Stomach (tissue), 9 donors: ENCODE results near the gene TTLL11. TPM values are rescaled to one million over a fixed set of nuclear protein-coding genes. Genes with fewer than 3 reads are reported as not detected.

Experiments
- DNase-seq, 2 donors: peaks; one replicate each; pipeline versions ENCODE4 v3.0.0 to v3.0.0-alpha.2; 2013 to 2019
- H3K27ac ChIP-seq, 5 donors: fragments of 200-600 bp in 4 of 5; sonication (generic) in 4 of 5; one replicate each; pipeline ENCODE4 v1.5.1; 2013 to 2019; ENCODE audit warnings: mild to moderate bottlenecking in 1 of 5, moderate library complexity in 1 of 5
- H3K27me3 ChIP-seq, 3 donors: fragments of 200-600 bp; sonication (generic); one replicate each; pipeline ENCODE4 v1.5.1; 2017 to 2019; ENCODE audit warnings: mixed run types in 1 of 3
- H3K36me3 ChIP-seq, 4 donors: fragments of 200-600 bp; sonication (generic); 1 replicate in 3 of 4; 2 replicates in 1 of 4; pipeline ENCODE4 v1.5.1; 2016 to 2019
- H3K4me1 ChIP-seq, 4 donors: fragments of 200-600 bp; sonication (generic); one replicate each; pipeline ENCODE4 v1.5.1; 2016 to 2019
- H3K4me3 ChIP-seq, 4 donors: fragments of 200-600 bp; sonication (generic) in 3 of 4; one replicate each; pipeline ENCODE4 v1.5.1; 2016 to 2019; ENCODE audit warnings: mild to moderate bottlenecking in 1 of 4
- H3K9me3 ChIP-seq, 4 donors: fragments of 200-600 bp; sonication (generic); one replicate each; pipeline ENCODE4 v1.5.1; 2016 to 2019
- EP300 ChIP-seq: sonication (generic); formaldehyde crosslinking; IDR thresholded peaks from one replicate; pipeline ENCODE4 v1.6.1; 2017; ENCODE audit warnings: antibody characterized with exemption
- POLR2A ChIP-seq, 4 donors: fragments of 450-650 bp; IDR thresholded peaks; one replicate each; pipeline ENCODE4 v1.6.1; 2016; ENCODE audit warnings: antibody characterized with exemption in 4 of 4, control low read depth in 2 of 4, mild to moderate bottlenecking in 1 of 4, moderate library complexity in 1 of 4
- POLR2AphosphoS5 ChIP-seq, 3 donors: sonication (generic); formaldehyde crosslinking; IDR thresholded peaks; one replicate each; pipeline ENCODE4 v1.6.1; 2016; ENCODE audit warnings: antibody characterized with exemption in 3 of 3
- WGBS, 5 donors: extraction: QIAGEN DNeasy Blood & Tissue Kit in 3 of 5; methylation state at CpG; one replicate each; pipeline versions ENCODE4 v1.1.5 to v1.1.7; 2013 to 2018; 5-methylcytosine and 5-hydroxymethylcytosine counted together
- intact Hi-C: fragments of 100-400 bp; cut with DNase I; formaldehyde crosslinking; loops from one replicate; pipeline ENCODE4 v1.15.1; 2023; ENCODE audit warnings: low total_unique reads
- polyA plus RNA-seq, 3 donors: library from polyadenylated mRNA; stranded (reverse); fragments of 200-250 nt; gene quantifications; one replicate each; pipeline ENCODE4 v1.2.3, GENCODE V29; 2013
- total RNA-seq, 5 donors: library from RNA; depleted of rRNA; stranded (reverse); fragments of >200 nt; gene quantifications; one replicate each; pipeline versions ENCODE4 v1.1.0 to v1.2.3, GENCODE V29; 2014 to 2016
- TF ChIP-seq, protein P1 (sequence below), 7 experiments: fragments of 450-650 bp in 4 of 7; fragments of 200-600 bp in 3 of 7; sonication (generic) in 3 of 7; IDR thresholded peaks; one replicate each; pipeline ENCODE4 v1.5.1; 2016 to 2019; ENCODE audit warnings: antibody characterized with exemption in 7 of 7, control low read depth in 2 of 7, mild to moderate bottlenecking in 1 of 7
- donor health status: healthy with polysubstance abuse.
- donor health status: Bipolar disorder and iron deficiency.
- donor health status: healthy.

The TTLL11 gene
- total and polyA plus RNA-seq, 8 donors = 3.6 to 18.2 (median 9.4) TPM

DNA sequence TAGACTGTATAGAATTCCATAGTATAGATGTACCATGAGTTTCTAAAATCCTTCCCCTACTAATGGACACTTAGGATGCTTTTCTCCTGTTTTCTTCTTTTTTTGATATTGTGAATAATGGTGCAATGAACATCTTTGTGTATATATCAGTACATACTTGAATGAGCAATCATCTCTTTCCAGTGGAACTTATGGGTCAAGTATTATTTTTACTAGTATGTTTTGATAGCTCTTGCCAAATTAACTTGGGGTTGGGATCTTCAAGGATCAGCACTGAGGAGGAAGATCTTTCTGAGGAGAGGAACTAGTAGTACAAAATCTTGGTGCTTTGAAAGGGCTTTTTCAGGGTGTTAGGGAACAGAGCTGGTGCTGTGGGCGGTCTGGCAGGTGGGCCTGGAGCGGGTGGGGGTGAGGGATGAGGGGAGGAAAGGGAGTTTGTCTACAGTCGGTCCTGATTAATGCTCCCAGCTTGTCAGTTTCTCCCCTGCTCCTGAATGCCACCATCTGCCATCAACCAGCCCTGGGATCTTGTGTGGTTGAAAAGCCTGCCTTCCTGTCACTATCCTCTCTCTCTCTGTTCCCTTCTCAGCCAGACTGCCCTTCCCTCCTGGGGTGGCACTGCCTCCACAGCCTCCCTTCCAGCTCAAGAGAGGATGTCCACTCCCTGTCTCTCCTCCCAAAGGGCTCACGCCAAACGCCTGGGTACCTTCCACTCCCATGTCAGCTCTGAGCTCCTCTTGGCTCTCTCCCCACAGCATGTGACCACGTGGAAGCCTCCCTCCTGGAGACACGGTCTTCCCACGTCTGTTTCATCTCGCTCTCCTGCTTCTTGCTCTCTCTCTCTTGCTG is 255.8 kb downstream of the TTLL11 start:
- H3K36me3 ChIP-seq = no peaks in the 10 kb centered on the region
- TF ChIP-seq POLR2A (IDR thresholded peaks at IDR 0.05) (no peak), POLR2AphosphoS5 (IDR thresholded peaks at IDR 0.05) (no peak), EP300 (no peak)
- TF ChIP-seq, protein P1, sequence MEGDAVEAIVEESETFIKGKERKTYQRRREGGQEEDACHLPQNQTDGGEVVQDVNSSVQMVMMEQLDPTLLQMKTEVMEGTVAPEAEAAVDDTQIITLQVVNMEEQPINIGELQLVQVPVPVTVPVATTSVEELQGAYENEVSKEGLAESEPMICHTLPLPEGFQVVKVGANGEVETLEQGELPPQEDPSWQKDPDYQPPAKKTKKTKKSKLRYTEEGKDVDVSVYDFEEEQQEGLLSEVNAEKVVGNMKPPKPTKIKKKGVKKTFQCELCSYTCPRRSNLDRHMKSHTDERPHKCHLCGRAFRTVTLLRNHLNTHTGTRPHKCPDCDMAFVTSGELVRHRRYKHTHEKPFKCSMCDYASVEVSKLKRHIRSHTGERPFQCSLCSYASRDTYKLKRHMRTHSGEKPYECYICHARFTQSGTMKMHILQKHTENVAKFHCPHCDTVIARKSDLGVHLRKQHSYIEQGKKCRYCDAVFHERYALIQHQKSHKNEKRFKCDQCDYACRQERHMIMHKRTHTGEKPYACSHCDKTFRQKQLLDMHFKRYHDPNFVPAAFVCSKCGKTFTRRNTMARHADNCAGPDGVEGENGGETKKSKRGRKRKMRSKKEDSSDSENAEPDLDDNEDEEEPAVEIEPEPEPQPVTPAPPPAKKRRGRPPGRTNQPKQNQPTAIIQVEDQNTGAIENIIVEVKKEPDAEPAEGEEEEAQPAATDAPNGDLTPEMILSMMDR (IDR thresholded peaks at IDR 0.05) = no peak
- DNase-seq = peak; percentile 15 to 57
- no peaks in the 10 kb centered on the region for H3K9me3 ChIP-seq
- no peaks in the 10 kb centered on the region for H3K27me3 ChIP-seq
- H3K4me3 ChIP-seq = no peak overlapping the region
- H3K4me1 ChIP-seq = peaks cover 0 to 7% (median 0%) of the 10 kb centered on the region in 4 donors
- H3K27ac ChIP-seq = no peak overlapping the region
- WGBS, 5 donors = 59 to 71% (median 63%) methylated on average over 9 of the region's 9 CpGs
- intact Hi-C loops = no loop called here

DNA sequence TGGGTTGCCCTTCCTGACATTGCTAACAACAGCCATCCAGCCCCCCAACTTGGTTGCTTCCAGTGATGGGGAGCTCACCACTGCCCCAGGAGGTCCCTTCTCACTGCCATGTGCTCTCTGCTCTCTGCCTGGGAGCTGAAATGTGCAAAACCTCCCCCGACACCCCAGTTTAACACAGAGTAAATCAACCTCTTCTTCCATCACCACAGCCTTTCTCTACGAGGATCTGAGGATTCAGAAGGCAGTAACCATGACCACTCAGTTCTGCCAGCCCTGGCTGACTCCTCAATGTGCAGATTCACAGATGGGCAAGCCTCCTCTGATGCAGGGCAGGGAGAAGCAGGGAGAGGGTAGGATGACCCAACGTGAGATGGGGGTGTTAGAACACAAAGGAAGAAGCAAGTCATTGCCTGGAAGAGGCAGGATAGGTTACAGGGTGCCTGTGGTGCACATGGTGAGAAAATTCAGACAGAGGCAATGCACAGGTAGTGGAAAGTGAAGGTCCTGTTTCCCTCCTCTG is 256.7 kb downstream of the TTLL11 start:
- peak in 1 of 2 donors; percentile 4 for DNase-seq
- Histone ChIP-seq H3K27me3 (no peaks in the 10 kb centered on the region), H3K4me1 (peaks cover 0 to 7% (median 0%) of the 10 kb centered on the region in 4 donors), H3K36me3 (no peaks in the 10 kb centered on the region), H3K4me3 (no peak overlapping the region), H3K9me3 (no peaks in the 10 kb centered on the region), H3K27ac (no peak overlapping the region)
- intact Hi-C loops = no loop called here
- 71 to 85% (median 83%) methylated on average over 3 of the region's 3 CpGs for WGBS, 5 donors
- TF ChIP-seq, protein P1 (IDR thresholded peaks at IDR 0.05) = no peak
- TF ChIP-seq POLR2A (IDR thresholded peaks at IDR 0.05) (no peak), POLR2AphosphoS5 (IDR thresholded peaks at IDR 0.05) (no peak), EP300 (no peak)

DNA sequence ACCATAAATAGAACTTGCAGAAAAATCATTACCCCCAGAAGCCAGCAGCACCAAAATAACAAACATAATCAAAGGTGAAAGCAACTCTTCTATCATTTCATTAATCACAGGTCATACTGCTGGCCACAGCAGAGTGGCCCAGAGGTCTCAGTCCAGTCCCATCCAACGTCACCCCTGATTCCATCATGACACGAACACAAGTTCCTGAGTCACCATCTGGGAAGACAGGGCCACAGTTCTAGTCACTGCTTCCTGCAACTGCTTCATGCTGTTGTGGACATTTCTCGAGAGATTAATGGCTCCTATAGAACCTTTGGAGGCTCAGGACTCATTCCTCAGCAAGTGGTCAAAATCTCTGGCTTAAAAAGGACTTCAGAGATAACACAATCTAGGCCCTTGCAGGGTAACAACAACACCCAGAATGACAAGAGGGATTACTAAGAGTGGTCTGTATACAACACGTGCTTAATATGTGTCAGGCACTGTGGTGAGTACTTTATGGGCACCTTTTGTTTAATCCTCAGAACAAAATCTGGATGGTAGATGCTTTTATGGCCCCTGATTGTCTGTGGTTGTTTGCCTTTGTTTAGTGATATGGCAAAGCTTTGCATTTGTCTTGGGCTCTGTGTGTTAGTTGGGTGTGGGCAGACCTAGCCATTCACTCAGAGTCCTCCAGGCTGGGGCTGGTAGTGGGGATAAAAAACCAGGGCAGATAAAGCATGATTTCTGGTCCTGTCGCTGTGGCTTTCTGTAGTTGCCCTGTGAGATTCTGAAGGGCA is 257.3 kb downstream of the TTLL11 start:
- DNase-seq = peak in 1 of 2 donors; percentile 19
- intact Hi-C loops = no loop called here
- WGBS, 5 donors = 54 to 80% (median 75%) methylated on average over 5 of the region's 5 CpGs

DNA sequence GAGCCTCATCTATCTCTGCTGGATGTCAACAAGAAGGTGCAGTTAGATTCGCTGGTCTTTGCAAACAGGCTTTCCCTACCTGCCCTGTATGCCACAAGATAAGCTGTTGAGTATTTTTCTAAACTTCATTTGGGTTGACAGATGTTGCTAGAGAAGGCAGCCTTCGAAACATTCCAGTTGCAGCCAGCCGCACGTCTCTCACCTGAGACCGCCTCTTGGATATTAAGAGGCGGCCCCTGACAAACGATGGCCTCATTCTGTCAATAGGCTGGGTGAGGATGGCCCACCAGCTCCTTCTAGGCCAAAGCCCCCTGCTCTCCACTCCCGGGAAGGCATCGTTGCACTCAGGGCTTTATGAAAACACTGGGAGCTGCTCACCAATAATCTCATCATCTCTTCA is 260.0 kb downstream of the TTLL11 start:
- Histone ChIP-seq H3K9me3 (no peaks in the 10 kb centered on the region), H3K27ac (no peak overlapping the region), H3K36me3 (no peaks in the 10 kb centered on the region), H3K4me1 (peaks cover 0 to 5% (median 0%) of the 10 kb centered on the region in 4 donors), H3K27me3 (no peaks in the 10 kb centered on the region), H3K4me3 (no peak overlapping the region)
- intact Hi-C loops = no loop called here
- no peak for TF ChIP-seq POLR2A (IDR thresholded peaks at IDR 0.05)
- no peak for TF ChIP-seq POLR2AphosphoS5 (IDR thresholded peaks at IDR 0.05)
- no peak for TF ChIP-seq EP300
- TF ChIP-seq, protein P1 (IDR thresholded peaks at IDR 0.05) = no peak
- peak in 1 of 2 donors; percentile 3 for DNase-seq
- WGBS, 5 donors = 90 to 93% (median 91%) methylated on average over 9 of the region's 9 CpGs

More for the DNA sequence above, 257.3 kb downstream of the TTLL11 start:
- Histone ChIP-seq H3K4me1 (peaks cover 0 to 7% (median 0%) of the 10 kb centered on the region in 4 donors), H3K27ac (no peak overlapping the region), H3K4me3 (no peak overlapping the region), H3K9me3 (no peaks in the 10 kb centered on the region), H3K27me3 (no peaks in the 10 kb centered on the region), H3K36me3 (no peaks in the 10 kb centered on the region)
- TF ChIP-seq POLR2A (IDR thresholded peaks at IDR 0.05) (no peak), POLR2AphosphoS5 (IDR thresholded peaks at IDR 0.05) (no peak), EP300 (no peak)
- TF ChIP-seq, protein P1 (IDR thresholded peaks at IDR 0.05) = no peak
